Liver (tissue), 9 donors: ENCODE results near the gene IL17B. TPM values are rescaled to one million over a fixed set of nuclear protein-coding genes. Genes with fewer than 3 reads are reported as not detected.

Experiments
- DNase-seq: peaks from one replicate; pipeline ENCODE4 v3.0.0-alpha.2; 2017; ENCODE audit warnings: low spot score
- H3K27ac ChIP-seq, 2 donors: one replicate each; pipeline ENCODE4 v1.7.0; 2013; ENCODE audit warnings: inconsistent platforms in 2 of 2, low read length in 2 of 2, control low read depth in 1 of 2, low read depth in 1 of 2, mild to moderate bottlenecking in 1 of 2
- H3K27me3 ChIP-seq, 4 donors: one replicate each; pipeline versions ENCODE4 v1.6.1 to v1.7.0; 2013; ENCODE audit warnings: low read length in 3 of 4, inconsistent platforms in 1 of 4, mild to moderate bottlenecking in 1 of 4, moderate library complexity in 1 of 4; ENCODE audit not compliant: control insufficient read depth in 4 of 4, insufficient read depth in 4 of 4
- H3K36me3 ChIP-seq, 4 donors: one replicate each; pipeline versions ENCODE4 v1.6.1 to v1.7.0; 2013; ENCODE audit warnings: low read length in 3 of 4, mild to moderate bottlenecking in 3 of 4, low read depth in 1 of 4, moderate library complexity in 1 of 4; ENCODE audit not compliant: control insufficient read depth in 4 of 4, insufficient read depth in 3 of 4
- H3K4me1 ChIP-seq, 4 donors: one replicate each; pipeline versions ENCODE4 v1.6.1 to v1.7.0; 2013; ENCODE audit warnings: low read length in 3 of 4, mild to moderate bottlenecking in 3 of 4, moderate library complexity in 1 of 4; ENCODE audit not compliant: control insufficient read depth in 4 of 4, insufficient read depth in 4 of 4
- H3K4me3 ChIP-seq, 3 donors: one replicate each; pipeline versions ENCODE4 v1.6.1 to v1.7.0; 2013; ENCODE audit warnings: low read length in 3 of 3, control low read depth in 1 of 3, low read depth in 1 of 3, mild to moderate bottlenecking in 1 of 3
- H3K9ac ChIP-seq, 2 donors: one replicate each; pipeline ENCODE4 v1.7.0; 2013; ENCODE audit warnings: low read length in 2 of 2, mild to moderate bottlenecking in 2 of 2, moderate library complexity in 2 of 2, control low read depth in 1 of 2, low read depth in 1 of 2
- H3K9me3 ChIP-seq, 4 donors: one replicate each; pipeline versions ENCODE4 v1.6.1 to v1.7.0; 2013; ENCODE audit warnings: low read length in 3 of 4; ENCODE audit not compliant: control insufficient read depth in 4 of 4
- ATF3 ChIP-seq: IDR thresholded peaks from 2 replicates; pipeline ENCODE4 v1.6.1; 2016; ENCODE audit warnings: antibody characterized with exemption
- CTCF ChIP-seq: fragments of 150-350 bp; IDR thresholded peaks from 2 replicates; pipeline ENCODE4 v1.5.1; 2017; ENCODE audit warnings: improper control_type of control experiment, low read depth, low read length; ENCODE audit not compliant: missing input control
- EGR1 ChIP-seq, 2 donors: IDR thresholded peaks; 2 replicates each; pipeline ENCODE4 v1.6.1; 2016 to 2018; ENCODE audit warnings: antibody characterized with exemption in 2 of 2, low read depth in 2 of 2
- FOXA2 ChIP-seq: IDR thresholded peaks from 2 replicates; pipeline ENCODE4 v1.6.1; 2016; ENCODE audit warnings: antibody characterized with exemption
- GABPA ChIP-seq, 2 donors: IDR thresholded peaks in 1 of 2; conservative IDR thresholded peaks in 1 of 2; 2 replicates each; pipeline ENCODE4 v1.6.1; 2016; ENCODE audit warnings: antibody characterized with exemption in 2 of 2, mild to moderate bottlenecking in 1 of 2, moderate library complexity in 1 of 2
- HNF4A ChIP-seq, 2 donors: conservative IDR thresholded peaks; 2 replicates each; pipeline ENCODE4 v1.6.1; 2016; ENCODE audit warnings: antibody characterized with exemption in 2 of 2, mild to moderate bottlenecking in 2 of 2
- JUND ChIP-seq, 2 donors: IDR thresholded peaks; 2 replicates each; pipeline ENCODE4 v1.6.1; 2016; ENCODE audit warnings: antibody characterized with exemption in 2 of 2
- MAX ChIP-seq: IDR thresholded peaks from 2 replicates; pipeline ENCODE4 v1.6.1; 2016; ENCODE audit warnings: antibody characterized with exemption
- NR2F2 ChIP-seq: IDR thresholded peaks from 2 replicates; pipeline ENCODE4 v1.6.1; 2016; ENCODE audit warnings: antibody characterized with exemption
- RAD21 ChIP-seq, 2 donors: IDR thresholded peaks; 2 replicates each; pipeline ENCODE4 v1.6.1; 2016; ENCODE audit warnings: antibody characterized with exemption in 2 of 2, mild to moderate bottlenecking in 2 of 2
- REST ChIP-seq: IDR thresholded peaks from 2 replicates; pipeline ENCODE4 v1.6.1; 2016; ENCODE audit warnings: antibody characterized with exemption, mild to moderate bottlenecking
- RXRA ChIP-seq, 2 donors: IDR thresholded peaks; 2 replicates each; pipeline ENCODE4 v1.6.1; 2017 to 2018; ENCODE audit warnings: antibody characterized with exemption in 2 of 2, mild to moderate bottlenecking in 1 of 2
- SP1 ChIP-seq: IDR thresholded peaks from 2 replicates; pipeline ENCODE4 v1.6.1; 2018; ENCODE audit warnings: antibody characterized with exemption, mild to moderate bottlenecking
- TAF1 ChIP-seq: conservative IDR thresholded peaks from 2 replicates; pipeline ENCODE4 v1.6.1; 2016; ENCODE audit warnings: antibody characterized with exemption, mild to moderate bottlenecking
- YY1 ChIP-seq: IDR thresholded peaks from 2 replicates; pipeline ENCODE4 v1.6.1; 2016; ENCODE audit warnings: antibody characterized with exemption, mild to moderate bottlenecking
- ZBTB33 ChIP-seq: IDR thresholded peaks from 2 replicates; pipeline ENCODE4 v1.6.1; 2016; ENCODE audit warnings: antibody characterized with exemption
- WGBS: extraction: QIAGEN DNeasy Blood & Tissue Kit; methylation state at CpG from one replicate; pipeline ENCODE4 v1.1.7; 2013; 5-methylcytosine and 5-hydroxymethylcytosine counted together
- polyA plus RNA-seq, 2 donors: library from polyadenylated mRNA; stranded (reverse) in 1 of 2; unstranded in 1 of 2; fragments of 200-250 nt in 1 of 2; fragments of >200 nt in 1 of 2; fragmentation: Nextera tagmentation in 1 of 2; extraction: Ambion mirVana in 1 of 2; gene quantifications; one replicate each; pipeline versions ENCODE4 v1.2.1 to v1.2.3, GENCODE V29; 2013 to 2015
- total RNA-seq, 2 donors: library from RNA; depleted of rRNA; stranded (reverse); fragments of >200 nt; gene quantifications; one replicate each; pipeline ENCODE4 v1.2.3, GENCODE V29; 2014
- donor health status: healthy.
- donor health status: healthy.
- donor health status: healthy.
- donor health status: healthy.
- donor health status: healthy.

The IL17B gene
- total and polyA plus RNA-seq, 4 donors: not detected

GRCh38 chr5:149337736-149338135, 41.4 kb downstream of the IL17B start:
- Histone ChIP-seq H3K36me3 (peaks cover 0 to 1% (median 0%) of the 10 kb centered on the region in 4 donors), H3K9me3 (no peaks in the 10 kb centered on the region), H3K4me3 (no peak overlapping the region), H3K27ac (no peak overlapping the region), H3K9ac (no peak overlapping the region), H3K27me3 (no peaks in the 10 kb centered on the region), H3K4me1 (no peaks in the 10 kb centered on the region)
- DNase-seq: no peak
- no peak for TF ChIP-seq NR2F2
- TF ChIP-seq ZBTB33: no peak
- no peak for TF ChIP-seq GABPA (IDR thresholded peaks at IDR 0.05 in 1 of 2, conservative IDR thresholded peaks at IDR 0.05 in 1 of 2)
- TF ChIP-seq MAX: no peak
- no peak for TF ChIP-seq YY1
- 94% methylated on average over 4 of the region's 4 CpGs for whole genome bisulfite sequencing

- TF ChIP-seq SP1 (no peak), ZBTB33 (no peak), CTCF (no peak), RXRA (IDR thresholded peaks at IDR 0.05) (no peak), RAD21 (IDR thresholded peaks at IDR 0.05) (no peak), GABPA (IDR thresholded peaks at IDR 0.05 in 1 of 2, conservative IDR thresholded peaks at IDR 0.05 in 1 of 2) (no peak), YY1 (no peak), REST (no peak), MAX (no peak), JUND (IDR thresholded peaks at IDR 0.05) (no peak), HNF4A (conservative IDR thresholded peaks at IDR 0.05) (no peak), EGR1 (IDR thresholded peaks at IDR 0.05; ENCODE audit: low read depth in 2 of 2) (no peak), FOXA2 (no peak), TAF1 (no peak), ATF3 (no peak)
- no peaks in the 10 kb centered on the region for H3K4me1 ChIP-seq
- 89% methylated on average over 2 of the region's 2 CpGs for WGBS
- no peak for DNase-seq
- no peak overlapping the region for H3K9ac ChIP-seq
- no peaks in the 10 kb centered on the region for H3K27me3 ChIP-seq
- no peaks in the 10 kb centered on the region for H3K9me3 ChIP-seq
- H3K36me3 ChIP-seq: peaks cover 0 to 1% (median 0%) of the 10 kb centered on the region in 4 donors
- no peak overlapping the region for H3K4me3 ChIP-seq
- no peak overlapping the region for H3K27ac ChIP-seq
Measured at GRCh38 chr5:149333711-149334443, 45.2 kb downstream of the IL17B start.
